ENCODE results near the gene VWA3A.

GRCh38 chr16:22071331-22071910, 20.9 kb upstream of the VWA3A start:
- TF ChIP-seq CTCF (IDR thresholded peaks at IDR 0.05; ENCODE audit: insufficient read depth, low read length) = no peak
- no peak for TF ChIP-seq SPI1 (IDR thresholded peaks at IDR 0.05; ENCODE audit: borderline replicate concordance, low read depth)
- no peak for TF ChIP-seq POLR2AphosphoS5 (IDR thresholded peaks at IDR 0.05; ENCODE audit: low read depth)
- no peak for TF ChIP-seq REST (IDR thresholded peaks at IDR 0.05; ENCODE audit: insufficient replicate concordance, low read depth)

Measured in HL-60 (cell line).